ENCODE results near the gene DNAJB8. TPM values are rescaled to one million over a fixed set of nuclear protein-coding genes. Genes with fewer than 3 reads are reported as not detected.

DNAJB8 gene
- total and polyA plus RNA-seq, 4 donors: not detected

- no peak for DNase-seq (ENCODE audit: low spot score)
- H3K36me3 ChIP-seq (ENCODE audit: control insufficient read depth in 4 of 4, insufficient read depth in 3 of 4, low read depth in 1 of 4, low read length in 3 of 4): no peaks in the 10 kb centered on the region
- H3K9me3 ChIP-seq (ENCODE audit: control insufficient read depth in 4 of 4, low read length in 3 of 4): no peaks in the 10 kb centered on the region
- H3K27ac ChIP-seq (ENCODE audit: low read depth in 1 of 2, low read length in 2 of 2): no peak overlapping the region
- no peak overlapping the region for H3K4me3 ChIP-seq (ENCODE audit: low read depth in 1 of 3, low read length in 3 of 3)
- 94% methylated on average over 15 of the region's 15 CpGs for WGBS
- H3K27me3 ChIP-seq (ENCODE audit: control insufficient read depth in 4 of 4, insufficient read depth in 4 of 4, low read length in 3 of 4): peaks cover 0 to 4% (median 0%) of the 10 kb centered on the region in 4 donors
- TF ChIP-seq ZBTB33 (IDR thresholded peaks at IDR 0.05) (no peak), SP1 (IDR thresholded peaks at IDR 0.05) (no peak), RAD21 (IDR thresholded peaks at IDR 0.05) (no peak)
- H3K4me1 ChIP-seq (ENCODE audit: control insufficient read depth in 4 of 4, insufficient read depth in 4 of 4, low read length in 3 of 4): peaks cover 0 to 8% (median 5%) of the 10 kb centered on the region in 4 donors
- H3K9ac ChIP-seq (ENCODE audit: low read depth in 1 of 2, low read length in 2 of 2): no peak overlapping the region
Observed at GRCh38 chr3:128427175-128427857, 39.4 kb downstream of the DNAJB8 start.

- WGBS: 8% methylated on average over 66 of the region's 66 CpGs
- H3K27ac ChIP-seq (ENCODE audit: low read depth in 1 of 2, low read length in 2 of 2): no peak overlapping the region
- H3K27me3 ChIP-seq (ENCODE audit: control insufficient read depth in 4 of 4, insufficient read depth in 4 of 4, low read length in 3 of 4): no peaks in the 10 kb centered on the region
Observed at GRCh38 chr3:128426128-128426921, 40.4 kb downstream of the DNAJB8 start.

GRCh38 chr3:128425846-128426127 lies 40.9 kb downstream of the DNAJB8 start:
- TF ChIP-seq HNF4A (conservative IDR thresholded peaks at IDR 0.05): no peak
- TF ChIP-seq HNF4G (IDR thresholded peaks at IDR 0.05): no peak
- no peak for TF ChIP-seq TAF1 (conservative IDR thresholded peaks at IDR 0.05)
- no peak for TF ChIP-seq RXRA (IDR thresholded peaks at IDR 0.05)
- no peak for TF ChIP-seq EGR1 (IDR thresholded peaks at IDR 0.05; ENCODE audit: low read depth in 2 of 2)
- Histone ChIP-seq H3K4me3 (ENCODE audit: low read depth in 1 of 3, low read length in 3 of 3) (no peak overlapping the region), H3K27ac (ENCODE audit: low read depth in 1 of 2, low read length in 2 of 2) (no peak overlapping the region), H3K36me3 (ENCODE audit: control insufficient read depth in 4 of 4, insufficient read depth in 3 of 4, low read depth in 1 of 4, low read length in 3 of 4) (no peaks in the 10 kb centered on the region), H3K27me3 (ENCODE audit: control insufficient read depth in 4 of 4, insufficient read depth in 4 of 4, low read length in 3 of 4) (no peaks in the 10 kb centered on the region), H3K9me3 (ENCODE audit: control insufficient read depth in 4 of 4, low read length in 3 of 4) (no peaks in the 10 kb centered on the region), H3K4me1 (ENCODE audit: control insufficient read depth in 4 of 4, insufficient read depth in 4 of 4, low read length in 3 of 4) (peaks cover 0 to 8% (median 4%) of the 10 kb centered on the region in 4 donors), H3K9ac (ENCODE audit: low read depth in 1 of 2, low read length in 2 of 2) (no peak overlapping the region)
- WGBS: 76% methylated on average over 8 of the region's 8 CpGs
- DNase-seq (ENCODE audit: low spot score): no peak

More at GRCh38 chr3:128426128-128426921, 40.4 kb downstream of the DNAJB8 start:
- peak; percentile 74 for DNase-seq (ENCODE audit: low spot score)
- H3K9ac ChIP-seq (ENCODE audit: low read depth in 1 of 2, low read length in 2 of 2): no peak overlapping the region
- no peaks in the 10 kb centered on the region for H3K9me3 ChIP-seq (ENCODE audit: control insufficient read depth in 4 of 4, low read length in 3 of 4)
- H3K4me1 ChIP-seq (ENCODE audit: control insufficient read depth in 4 of 4, insufficient read depth in 4 of 4, low read length in 3 of 4): peaks cover 0 to 8% (median 4%) of the 10 kb centered on the region in 4 donors
- H3K36me3 ChIP-seq (ENCODE audit: control insufficient read depth in 4 of 4, insufficient read depth in 3 of 4, low read depth in 1 of 4, low read length in 3 of 4): no peaks in the 10 kb centered on the region
- TF ChIP-seq RAD21 (IDR thresholded peaks at IDR 0.05) (peak; percentile 40 to 70), CTCF (IDR thresholded peaks at IDR 0.05; ENCODE audit: low read depth, low read length, missing input control) (peak; percentile 90), HNF4G (IDR thresholded peaks at IDR 0.05) (no peak), SP1 (IDR thresholded peaks at IDR 0.05) (no peak), HNF4A (conservative IDR thresholded peaks at IDR 0.05) (peak in 1 of 2 donors; percentile 25)
- H3K4me3 ChIP-seq (ENCODE audit: low read depth in 1 of 3, low read length in 3 of 3): peak overlapping the region in 1 of 3 donors; percentile 14
